ENCODE measurements around the gene SMKR1. TPM values are rescaled to one million over a fixed set of nuclear protein-coding genes. Genes with fewer than 3 reads are reported as not detected.

Gene SMKR1
- polyA plus RNA-seq, 2 of the 4 experiments (the other 2 are of a cell fraction) = 12.2 to 13.6 TPM

DNA sequence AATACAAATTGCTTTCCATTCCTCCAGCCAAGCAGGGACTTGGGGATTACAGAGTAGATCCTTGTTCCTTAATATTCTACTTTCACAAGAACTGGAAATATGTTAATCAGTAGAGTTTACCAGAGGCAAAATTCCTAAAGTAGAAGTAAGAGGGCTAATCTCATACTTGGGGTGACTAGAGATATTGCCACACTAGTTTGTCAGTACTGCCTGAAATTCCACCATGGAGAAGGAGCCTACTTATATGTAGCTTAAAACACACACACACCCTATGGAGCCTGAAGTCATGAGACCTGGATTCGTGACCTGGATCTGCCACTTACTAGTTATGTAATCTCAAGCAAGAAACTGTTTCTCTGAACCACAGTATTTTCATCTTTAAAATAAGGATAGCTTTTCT, 34.2 kb upstream of the SMKR1 start:
- Histone ChIP-seq H3K4me3 (no peak overlapping the region), H3K4me1 (peaks cover 10% of the 10 kb centered on the region; the same call in 1 of the 3 replicates), H3K4me2 (no peak overlapping the region), H3K9me3 (no peaks in the 10 kb centered on the region), H3K27ac (no peak overlapping the region)
- FAIRE-seq (no peak), ATAC-seq (no peak), DNase-seq (ENCODE audit: low read depth in 1 of 2, low spot score in 1 of 2) (no peak)
- ChIA-PET POLR2A (no interaction called here), CTCF (interaction anchor here (1.0 to 7.4 kb wide), 9 partner anchors 65 to 304 kb away, joined by 3 to 129 read pairs (median 5); no protein-coding TSS in a partner anchor)
- 83% methylated on average over 1 of the region's 1 CpG for WGBS (ENCODE audit: missing lambda C conversion rate)
- TF ChIP-seq USF2 (IDR thresholded peaks at IDR 0.05) (no peak), GATA3 (IDR thresholded peaks at IDR 0.05; ENCODE audit: borderline replicate concordance) (no peak), PHF8 (IDR thresholded peaks at IDR 0.05; ENCODE audit: borderline replicate concordance, low read depth) (no peak), ZFP36 (IDR thresholded peaks at IDR 0.05; ENCODE audit: borderline replicate concordance, partially characterized antibody) (no peak), HOXB13 (CRISPR knock-in tag; IDR thresholded peaks at IDR 0.05; ENCODE audit: low read depth) (no peak), CHD2 (IDR thresholded peaks at IDR 0.05; ENCODE audit: low read length, partially characterized antibody) (no peak), MAFK (IDR thresholded peaks at IDR 0.05; ENCODE audit: partially characterized antibody) (no peak), NR3C1 (IDR thresholded peaks at IDR 0.05) (no peak), RFX5 (IDR thresholded peaks at IDR 0.05) (no peak), KDM5A (IDR thresholded peaks at IDR 0.05) (no peak), NPAS2 (CRISPR knock-in tag; IDR thresholded peaks at IDR 0.05; ENCODE audit: borderline replicate concordance) (no peak), TFCP2L1 (CRISPR knock-in tag; IDR thresholded peaks at IDR 0.05) (no peak), ESRRA (IDR thresholded peaks at IDR 0.05; ENCODE audit: borderline replicate concordance, low read length) (no peak)
- TF ChIP-seq, protein P1, sequence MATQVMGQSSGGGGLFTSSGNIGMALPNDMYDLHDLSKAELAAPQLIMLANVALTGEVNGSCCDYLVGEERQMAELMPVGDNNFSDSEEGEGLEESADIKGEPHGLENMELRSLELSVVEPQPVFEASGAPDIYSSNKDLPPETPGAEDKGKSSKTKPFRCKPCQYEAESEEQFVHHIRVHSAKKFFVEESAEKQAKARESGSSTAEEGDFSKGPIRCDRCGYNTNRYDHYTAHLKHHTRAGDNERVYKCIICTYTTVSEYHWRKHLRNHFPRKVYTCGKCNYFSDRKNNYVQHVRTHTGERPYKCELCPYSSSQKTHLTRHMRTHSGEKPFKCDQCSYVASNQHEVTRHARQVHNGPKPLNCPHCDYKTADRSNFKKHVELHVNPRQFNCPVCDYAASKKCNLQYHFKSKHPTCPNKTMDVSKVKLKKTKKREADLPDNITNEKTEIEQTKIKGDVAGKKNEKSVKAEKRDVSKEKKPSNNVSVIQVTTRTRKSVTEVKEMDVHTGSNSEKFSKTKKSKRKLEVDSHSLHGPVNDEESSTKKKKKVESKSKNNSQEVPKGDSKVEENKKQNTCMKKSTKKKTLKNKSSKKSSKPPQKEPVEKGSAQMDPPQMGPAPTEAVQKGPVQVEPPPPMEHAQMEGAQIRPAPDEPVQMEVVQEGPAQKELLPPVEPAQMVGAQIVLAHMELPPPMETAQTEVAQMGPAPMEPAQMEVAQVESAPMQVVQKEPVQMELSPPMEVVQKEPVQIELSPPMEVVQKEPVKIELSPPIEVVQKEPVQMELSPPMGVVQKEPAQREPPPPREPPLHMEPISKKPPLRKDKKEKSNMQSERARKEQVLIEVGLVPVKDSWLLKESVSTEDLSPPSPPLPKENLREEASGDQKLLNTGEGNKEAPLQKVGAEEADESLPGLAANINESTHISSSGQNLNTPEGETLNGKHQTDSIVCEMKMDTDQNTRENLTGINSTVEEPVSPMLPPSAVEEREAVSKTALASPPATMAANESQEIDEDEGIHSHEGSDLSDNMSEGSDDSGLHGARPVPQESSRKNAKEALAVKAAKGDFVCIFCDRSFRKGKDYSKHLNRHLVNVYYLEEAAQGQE (IDR thresholded peaks at IDR 0.05) = no peak

DNA sequence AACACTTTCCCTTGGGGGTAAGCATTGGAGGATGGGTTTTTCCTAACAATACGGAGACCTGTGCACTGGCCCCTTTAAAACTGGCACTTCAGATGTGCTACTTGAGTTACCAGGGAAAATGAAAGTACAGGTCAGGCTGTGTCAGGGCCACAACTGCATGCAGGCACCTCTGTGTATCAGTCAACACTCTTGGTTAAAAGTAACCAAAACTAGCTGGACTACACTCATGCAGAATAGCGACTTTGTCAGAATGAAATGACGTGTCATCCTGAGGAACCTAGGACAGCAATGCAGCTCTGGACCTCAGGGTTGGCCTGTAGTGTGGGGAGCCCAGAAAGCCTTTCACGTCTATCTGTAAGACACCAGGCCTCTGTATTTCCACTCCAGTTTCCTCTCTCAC, 33.8 kb upstream of the SMKR1 start:
- Histone ChIP-seq H3K4me2 (no peak overlapping the region), H3K9me3 (no peaks in the 10 kb centered on the region), H3K4me3 (no peak overlapping the region), H3K27ac (no peak overlapping the region), H3K4me1 (peaks cover 10% of the 10 kb centered on the region; the same call in 1 of the 3 replicates)
- ChIA-PET POLR2A (no interaction called here), CTCF (interaction anchor here (1.0 to 7.4 kb wide), 9 partner anchors 65 to 305 kb away, joined by 3 to 129 read pairs (median 4); no protein-coding TSS in a partner anchor)
- WGBS (ENCODE audit: missing lambda C conversion rate) = 88% methylated on average over 4 of the region's 4 CpGs
- DNase-seq (ENCODE audit: low read depth in 1 of 2, low spot score in 1 of 2) (no peak), FAIRE-seq (no peak), ATAC-seq (no peak)
- TF ChIP-seq RARB (CRISPR knock-in tag; IDR thresholded peaks at IDR 0.05) = no peak

GRCh38 chr7:129469930-129470329, 32.4 kb upstream of the SMKR1 start:
- Histone ChIP-seq H3K4me1 (peaks cover 10% of the 10 kb centered on the region; the same call in 1 of the 3 replicates), H3K27ac (no peak overlapping the region), H3K9me3 (no peaks in the 10 kb centered on the region), H3K4me2 (no peak overlapping the region), H3K4me3 (no peak overlapping the region)
- no peak for ATAC-seq
- ChIA-PET POLR2A (interaction anchor here (0.6 kb wide), 1 partner anchor 79 kb away, joined by 3 read pairs; no protein-coding TSS in a partner anchor), CTCF (interaction anchor here (0.6 to 7.4 kb wide), 11 partner anchors 7 to 304 kb away, joined by 3 to 129 read pairs (median 5); partner anchors contain the start of gene STRIP2)
- no peak for DNase-seq (ENCODE audit: low read depth in 1 of 2, low spot score in 1 of 2)
- no peak for TF ChIP-seq ZSCAN20 (CRISPR knock-in tag; IDR thresholded peaks at IDR 0.05)
- no peak for TF ChIP-seq POLR2A (IDR thresholded peaks at IDR 0.05; ENCODE audit: low read length)
- no peak for TF ChIP-seq PHF8 (IDR thresholded peaks at IDR 0.05; ENCODE audit: borderline replicate concordance, low read depth)
- TF ChIP-seq, protein P1 (IDR thresholded peaks at IDR 0.05) = no peak
- no peak for TF ChIP-seq HES2 (IDR thresholded peaks at IDR 0.05)
- TF ChIP-seq HEYL (CRISPR knock-in tag; IDR thresholded peaks at IDR 0.05) = no peak
- no peak for TF ChIP-seq NFE2L2 (conservative IDR thresholded peaks at IDR 0.05; ENCODE audit: low read length)
- TF ChIP-seq EHMT2 (IDR thresholded peaks at IDR 0.05; ENCODE audit: low read depth) = no peak
- TF ChIP-seq GATA3 (IDR thresholded peaks at IDR 0.05; ENCODE audit: borderline replicate concordance) = no peak
- no peak for TF ChIP-seq HOXB13 (CRISPR knock-in tag; IDR thresholded peaks at IDR 0.05; ENCODE audit: low read depth)
- TF ChIP-seq E2F6 (IDR thresholded peaks at IDR 0.05; ENCODE audit: borderline replicate concordance, low read depth) = no peak
- TF ChIP-seq RFX5 (IDR thresholded peaks at IDR 0.05) = no peak
- TF ChIP-seq ESRRA (IDR thresholded peaks at IDR 0.05; ENCODE audit: borderline replicate concordance, low read length) = no peak
- no peak for TF ChIP-seq MAZ (IDR thresholded peaks at IDR 0.05; ENCODE audit: borderline replicate concordance, low read depth, low read length)
- no peak for TF ChIP-seq SMC3 (IDR thresholded peaks at IDR 0.05)
- TF ChIP-seq CHD2 (IDR thresholded peaks at IDR 0.05; ENCODE audit: low read length, partially characterized antibody) = no peak
- FAIRE-seq = no peak
